SHP77 treated with DMSO at 0.1 percent for 48 hours (cell line): Measurements from ENCODE around the gene THAP12.
"Not testable (repeated sequence)": the region's sequence is repeated elsewhere in the genome, so short reads cannot be mapped to it uniquely, and the experiment has no call there.

Source experiments
- DNase-seq: peaks from one replicate; lab custom pipeline; 2025; lab: John Stamatoyannopoulos, UW

The THAP12 gene

GRCh38 chr11:76380977-76381719 is at the start of gene THAP12, which contains the start of gene GVQW3:
Gene THAP12 (minus strand): TSS chr11:76381132. CDS start chr11:76380836, 296 bp downstream.
Gene GVQW3 (plus strand): TSS chr11:76381323. CDS start chr11:76381829, 506 bp downstream.
- peak; percentile 97 for DNase-seq

DNA sequence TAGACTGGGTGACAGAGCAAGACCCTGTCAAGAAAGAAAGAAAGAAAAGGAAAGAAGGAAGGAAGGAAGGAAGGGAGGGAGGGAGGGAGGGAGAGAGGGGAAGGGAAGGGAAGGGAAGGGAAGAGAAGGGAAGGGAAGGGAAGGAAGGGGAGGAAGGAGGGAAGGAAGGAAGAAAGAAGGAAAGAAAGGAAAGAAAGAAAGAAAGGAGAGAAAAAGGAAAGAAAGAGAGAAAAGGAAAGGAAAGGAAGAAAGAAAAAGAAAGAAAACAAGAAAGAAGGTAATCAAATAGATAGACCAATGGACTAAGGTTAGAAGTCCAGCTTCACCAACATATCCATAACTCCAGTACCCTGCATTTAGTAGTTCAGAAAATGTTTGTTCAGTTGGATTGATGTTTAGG is 45.7 kb upstream of the THAP12 start:
- DNase-seq, result no peak

DNA sequence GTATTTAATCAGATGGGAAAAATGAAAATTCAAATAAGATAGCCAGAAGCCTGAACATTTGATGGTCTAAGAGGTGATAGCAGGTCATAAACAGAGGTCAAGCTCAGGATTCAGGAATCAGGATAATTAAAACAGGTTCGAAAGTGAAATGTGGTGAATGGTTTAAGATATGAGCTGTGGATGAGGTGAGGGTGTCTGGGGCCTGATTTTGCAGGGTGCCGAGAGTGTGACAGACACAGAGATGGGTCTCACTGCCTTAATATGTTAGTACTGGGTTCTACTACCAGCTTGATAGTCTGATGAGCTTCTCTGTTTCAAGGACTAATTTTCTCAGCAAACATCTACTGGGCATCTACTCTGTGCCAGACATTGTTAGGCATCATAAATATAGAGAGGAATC is 44.0 kb upstream of the THAP12 start:
- DNase-seq, result no peak

DNA sequence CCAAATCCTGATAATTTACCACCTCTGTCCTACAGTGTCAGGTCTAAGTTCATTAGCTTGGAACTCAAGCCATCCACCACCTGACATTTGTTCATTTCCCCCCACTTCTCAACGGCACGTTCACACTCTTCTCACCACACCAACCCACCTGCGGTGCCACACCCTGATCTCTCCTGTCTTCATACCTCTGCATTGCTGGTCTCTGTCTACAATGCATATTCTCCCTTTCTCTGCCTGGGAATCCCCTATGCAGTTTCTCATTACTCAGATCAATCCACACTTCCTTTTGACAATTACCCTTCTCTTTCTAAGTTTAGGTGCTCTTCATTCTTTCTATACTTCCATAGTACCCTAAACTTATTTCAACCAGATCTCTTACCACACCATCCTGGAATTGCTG is 43.4 kb upstream of the THAP12 start:
- DNase-seq, result no peak

DNA sequence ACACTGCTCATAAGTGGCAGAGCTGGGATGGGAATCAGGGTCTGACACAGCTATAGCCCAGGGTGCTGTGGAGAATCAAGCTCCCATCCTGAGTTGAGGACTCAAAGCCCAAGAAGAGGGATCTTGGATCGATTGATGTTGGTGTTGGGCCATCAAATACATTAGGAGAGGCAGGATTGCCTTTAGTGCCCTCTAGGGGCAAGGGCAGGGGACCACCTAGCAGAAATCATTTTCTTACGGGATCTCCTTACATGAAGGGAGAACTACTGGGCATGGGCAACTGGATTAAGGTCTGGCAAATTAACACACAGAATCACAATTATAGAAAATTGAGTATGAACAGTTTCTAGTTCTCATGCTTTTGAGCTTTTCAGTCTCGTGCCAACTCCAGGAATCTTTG is 39.0 kb upstream of the THAP12 start:
- DNase-seq, result peak; percentile 19

DNA sequence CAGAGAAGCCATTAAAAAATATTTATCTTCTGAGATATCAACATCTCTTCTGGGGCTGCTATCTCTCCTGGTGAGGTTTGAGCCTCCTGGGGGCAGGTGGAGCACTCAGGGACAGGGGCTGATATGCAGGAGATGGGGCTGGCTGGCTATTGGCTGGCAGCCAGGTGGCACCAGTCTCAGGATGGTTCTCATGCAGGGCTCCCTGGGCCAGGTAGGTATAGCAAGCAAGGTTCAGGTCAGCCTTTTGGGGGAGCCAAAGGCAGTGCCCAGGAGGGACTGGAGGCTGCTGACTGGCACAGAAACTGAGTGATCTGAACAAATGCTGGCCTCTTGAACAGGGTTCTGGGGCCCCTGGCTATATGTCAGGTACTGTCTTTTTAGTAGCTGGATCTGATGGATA is 34.1 kb upstream of the THAP12 start:
- DNase-seq, result no peak

DNA sequence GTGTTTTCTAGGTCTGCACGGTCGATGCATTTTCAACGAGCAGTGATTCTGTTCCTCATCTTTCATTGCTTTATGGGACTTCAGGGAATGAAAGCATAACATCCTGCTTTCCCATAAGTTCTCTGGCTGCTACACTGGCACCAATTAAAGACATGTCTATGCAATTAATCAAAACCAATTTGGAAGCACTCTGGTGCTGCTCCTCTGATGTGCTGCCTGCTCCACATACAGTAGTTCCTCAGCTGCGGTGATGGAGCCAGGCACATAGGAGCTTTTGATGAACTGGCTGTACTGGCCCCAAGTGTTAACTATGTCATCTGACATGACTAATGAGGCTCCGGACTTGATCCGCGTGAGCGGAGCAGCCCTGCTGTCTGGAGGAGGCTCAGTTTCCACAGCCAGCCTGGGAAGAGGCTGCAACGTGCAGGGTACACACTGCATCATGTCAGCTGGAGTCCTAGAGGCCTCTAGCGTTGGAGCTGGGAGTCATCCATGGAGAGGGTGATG is 30.0 kb upstream of the THAP12 start:
- no peak for DNase-seq

DNA sequence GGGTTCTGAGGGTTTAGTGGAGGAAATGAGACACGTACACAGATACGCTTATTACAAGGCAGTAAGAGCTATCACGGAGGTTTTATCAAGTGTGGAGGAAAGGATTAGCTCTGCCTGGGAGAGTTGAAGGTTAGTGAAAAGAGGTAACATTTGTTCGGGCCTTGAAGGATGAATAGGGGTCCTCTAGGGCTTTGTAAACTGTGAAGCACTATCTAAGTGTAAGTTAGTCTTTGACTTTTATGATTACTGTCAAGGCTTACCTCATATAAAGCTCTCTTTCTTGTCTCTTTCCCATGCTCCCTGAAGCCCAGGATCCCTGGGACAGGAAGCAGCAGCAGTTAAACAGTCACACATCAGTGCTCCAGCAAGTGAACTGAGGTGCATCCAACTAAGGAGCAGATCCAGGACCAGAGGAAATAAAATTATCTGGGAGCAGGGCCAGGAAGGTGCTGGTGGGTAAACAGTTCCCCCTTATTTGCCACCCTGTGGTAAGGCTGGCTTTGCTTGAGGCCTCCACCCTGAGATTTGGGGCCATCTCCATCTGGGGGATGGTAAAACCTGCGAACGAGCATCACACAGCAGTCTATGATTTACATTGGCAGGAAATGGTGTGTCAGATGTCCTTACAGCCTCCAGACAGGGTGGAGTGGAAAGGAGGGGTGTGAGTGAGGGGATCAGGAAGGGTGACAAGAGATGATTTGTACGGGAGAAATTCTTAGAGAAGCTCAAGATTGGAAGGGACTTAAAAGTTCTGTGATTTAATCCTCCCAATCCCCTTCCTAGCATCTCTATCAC is 27.4 kb upstream of the THAP12 start:
- DNase-seq, result peak; percentile 57

GRCh38 chr11:76406359-76406758 is 25.4 kb upstream of the THAP12 start:
- DNase-seq, result no peak

DNA sequence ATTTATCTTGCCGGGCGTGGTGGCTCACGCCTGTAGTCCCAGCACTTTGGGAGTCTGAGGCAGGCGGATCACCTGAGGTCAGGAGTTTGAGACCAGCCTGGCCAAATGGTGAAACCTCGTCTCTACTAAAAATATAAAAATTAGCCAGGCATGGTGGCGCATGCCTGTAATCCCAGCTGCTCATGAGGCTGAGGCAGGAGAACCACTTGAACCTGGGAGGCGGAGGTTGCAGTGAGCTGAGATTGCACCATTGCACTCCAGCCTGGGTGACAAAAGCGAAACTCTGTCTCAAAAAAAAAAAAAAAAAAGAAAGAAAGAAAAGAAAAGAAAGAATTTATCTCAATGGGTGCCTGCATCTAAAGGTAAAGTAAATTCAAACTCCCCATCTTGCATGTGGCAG is 20.6 kb upstream of the THAP12 start:
- DNase-seq, result not testable (repeated sequence)

DNA sequence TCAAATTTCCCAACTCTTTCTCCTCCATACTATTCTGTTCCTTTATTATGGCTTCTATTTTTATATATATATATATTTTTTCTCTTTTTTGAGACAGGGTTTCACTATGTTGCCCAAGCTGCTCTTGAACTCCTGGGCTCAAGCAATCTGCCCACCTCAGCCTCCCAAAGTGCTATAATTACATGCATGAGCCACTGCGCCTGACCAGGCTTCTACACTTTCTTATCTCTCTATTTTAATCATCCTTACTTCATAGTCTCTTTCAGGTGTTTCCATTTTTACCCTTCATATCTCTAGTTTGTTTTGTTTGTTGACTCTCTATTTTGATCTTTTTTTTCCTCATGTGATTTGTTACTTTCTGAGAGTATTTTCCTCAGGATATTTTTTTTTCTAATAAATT is 20.0 kb upstream of the THAP12 start:
- DNase-seq, result no peak

GRCh38 chr11:76397383-76397782 is 16.5 kb upstream of the THAP12 start:
- no peak for DNase-seq

- DNase-seq, result no peak
Measured at GRCh38 chr11:76395296-76395695, 14.4 kb upstream of the THAP12 start.

DNA sequence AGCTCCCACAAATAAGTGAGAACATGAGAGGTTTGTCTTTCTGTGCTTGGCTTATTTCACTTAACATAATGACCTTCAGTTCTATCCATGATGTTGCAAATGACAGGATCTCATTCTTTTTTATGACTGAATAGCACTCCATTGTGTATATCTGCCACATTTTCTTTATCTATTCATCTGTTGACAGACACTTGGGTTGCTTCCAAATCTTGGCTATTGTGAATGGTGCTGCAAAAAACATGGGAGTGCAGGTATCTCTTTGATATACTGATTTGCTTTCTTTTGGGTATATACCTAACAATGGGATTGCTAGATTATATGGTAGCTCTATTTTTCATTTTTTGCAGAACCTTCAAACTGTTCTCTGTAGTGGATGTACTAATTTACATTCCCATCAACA is 13.5 kb upstream of the THAP12 start:
- no peak for DNase-seq

DNA sequence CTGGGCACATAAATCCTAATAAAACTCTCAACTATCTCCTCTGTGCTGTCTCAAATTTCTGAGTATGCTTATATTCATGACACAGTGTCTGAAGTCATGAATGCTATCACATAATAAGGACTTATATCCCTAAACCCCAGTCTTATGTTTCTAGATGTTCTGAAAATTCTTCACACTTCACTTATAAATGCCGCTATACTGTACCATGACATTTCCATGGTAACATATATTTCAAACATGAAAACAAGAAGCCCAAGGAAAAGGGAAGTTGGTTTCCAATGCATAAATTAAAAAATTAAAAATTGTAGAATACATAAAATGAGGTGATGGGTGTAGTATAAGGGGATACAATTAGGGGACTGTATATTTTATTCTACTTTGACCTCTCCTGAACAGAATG is 11.9 kb upstream of the THAP12 start:
- DNase-seq, result no peak

DNA sequence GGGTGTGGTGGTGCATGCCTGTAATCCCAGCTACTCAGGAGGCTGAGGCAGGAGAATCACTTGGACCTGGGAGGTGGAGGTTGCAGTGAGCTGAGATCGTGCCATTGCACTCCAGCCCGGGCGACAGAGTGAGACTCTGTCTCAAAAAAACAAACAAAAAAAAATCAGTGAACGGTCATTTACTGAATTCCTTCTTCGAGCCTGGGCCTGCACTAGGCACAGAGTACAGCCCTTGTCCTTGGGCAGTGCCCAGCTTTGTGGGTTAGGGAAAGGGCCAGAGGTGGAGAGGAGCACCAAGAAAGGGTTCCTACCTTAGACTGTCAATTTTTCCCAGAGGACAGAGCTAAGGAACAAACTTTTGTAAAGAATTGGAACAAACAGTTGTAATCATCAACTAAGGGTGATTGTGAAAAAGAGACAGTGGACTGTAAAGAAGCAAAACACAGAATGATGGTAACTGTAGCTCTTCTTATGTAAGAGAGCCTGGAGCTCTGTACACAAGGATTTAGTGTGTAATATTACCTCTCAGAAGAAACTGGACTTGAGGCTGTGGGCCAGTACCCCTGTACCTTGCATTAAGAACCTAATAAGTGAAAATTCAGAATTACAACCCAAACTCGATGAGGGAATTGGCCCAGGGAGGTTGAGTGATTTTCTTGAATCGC is 11.0 kb upstream of the THAP12 start:
- no peak for DNase-seq

DNA sequence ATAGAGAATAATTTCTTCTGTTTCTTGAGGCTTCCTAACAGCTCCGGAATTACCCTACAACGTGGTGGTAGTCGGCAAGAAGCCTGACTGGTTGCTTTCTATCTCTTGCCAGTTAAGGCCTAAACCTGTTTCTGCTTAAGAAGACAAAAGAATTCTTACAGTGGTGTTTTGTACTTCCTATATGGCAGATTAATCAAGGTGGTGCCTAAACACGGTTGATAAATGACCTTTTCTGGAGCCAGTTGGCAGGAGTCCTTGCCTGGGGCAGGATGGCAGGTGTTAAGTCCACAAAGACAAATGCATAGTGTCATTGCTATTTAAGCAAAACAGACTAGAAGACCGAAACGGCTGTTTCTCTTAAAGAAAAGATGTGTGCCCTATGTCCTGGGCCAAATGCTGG is 10.1 kb upstream of the THAP12 start:
- DNase-seq, result peak; percentile 83

DNA sequence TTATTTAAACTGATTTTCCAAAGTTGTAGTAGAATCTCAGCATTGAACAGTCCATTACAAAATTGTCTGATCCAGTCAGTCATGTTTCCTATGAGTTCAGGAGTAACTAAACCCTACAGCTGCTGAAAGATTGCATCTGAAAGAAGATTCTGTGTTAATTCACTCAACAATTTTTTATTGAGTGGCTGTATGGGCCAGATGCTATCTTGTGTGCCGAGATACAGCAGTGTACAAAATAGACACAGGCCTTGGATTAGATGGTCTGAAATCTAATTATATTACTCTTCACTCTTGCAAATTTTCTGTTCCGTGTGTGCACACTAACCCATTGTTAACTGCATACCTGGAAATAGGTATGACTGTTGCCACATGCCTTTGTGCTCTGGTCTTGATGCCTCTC is 7.5 kb upstream of the THAP12 start:
- no peak for DNase-seq

- DNase-seq, result no peak
Measured at GRCh38 chr11:76385903-76386302, 5.0 kb upstream of the THAP12 start.

DNA sequence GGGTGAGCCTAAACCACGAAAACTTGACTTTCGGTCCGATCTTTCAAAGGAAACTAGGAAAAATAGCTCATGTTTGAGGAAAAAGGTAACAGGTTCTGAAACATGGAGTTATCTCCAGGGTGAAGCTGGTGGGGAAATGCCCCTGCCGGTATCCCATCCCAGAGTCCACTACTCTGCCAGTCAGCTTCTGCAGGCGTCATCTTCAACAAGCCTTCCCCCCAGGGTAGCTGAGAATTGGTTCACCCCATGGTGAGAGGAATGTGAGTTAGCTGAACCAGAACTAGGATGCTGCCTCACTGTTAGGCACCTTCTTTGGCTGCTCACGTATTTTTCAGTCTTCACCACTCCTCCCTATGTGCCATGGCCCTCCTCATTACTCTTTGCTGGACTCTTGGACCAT is 1.3 kb upstream of the THAP12 start:
- no peak for DNase-seq

GRCh38 chr11:76380159-76380976 is 564 bp downstream of the THAP12 start:
- no peak for DNase-seq

GRCh38 chr11:76379807-76380158 is 1.1 kb downstream of the THAP12 start:
- DNase-seq, result no peak
